GM18867 (cell line): ENCODE results near the gene CYP3A5.
"Not testable (repeated sequence)": the region's sequence is repeated elsewhere in the genome, so short reads cannot be mapped to it uniquely, and the experiment has no call there.

ENCODE experiments used
- ATAC-seq: cut with Tn5 transposase; IDR thresholded peaks from one replicate; pipeline ENCODE4 v1.9.1; 2021; ENCODE audit warnings: mild to moderate bottlenecking, moderate library complexity; ENCODE audit not compliant: unreplicated experiment

CYP3A5 gene

DNA sequence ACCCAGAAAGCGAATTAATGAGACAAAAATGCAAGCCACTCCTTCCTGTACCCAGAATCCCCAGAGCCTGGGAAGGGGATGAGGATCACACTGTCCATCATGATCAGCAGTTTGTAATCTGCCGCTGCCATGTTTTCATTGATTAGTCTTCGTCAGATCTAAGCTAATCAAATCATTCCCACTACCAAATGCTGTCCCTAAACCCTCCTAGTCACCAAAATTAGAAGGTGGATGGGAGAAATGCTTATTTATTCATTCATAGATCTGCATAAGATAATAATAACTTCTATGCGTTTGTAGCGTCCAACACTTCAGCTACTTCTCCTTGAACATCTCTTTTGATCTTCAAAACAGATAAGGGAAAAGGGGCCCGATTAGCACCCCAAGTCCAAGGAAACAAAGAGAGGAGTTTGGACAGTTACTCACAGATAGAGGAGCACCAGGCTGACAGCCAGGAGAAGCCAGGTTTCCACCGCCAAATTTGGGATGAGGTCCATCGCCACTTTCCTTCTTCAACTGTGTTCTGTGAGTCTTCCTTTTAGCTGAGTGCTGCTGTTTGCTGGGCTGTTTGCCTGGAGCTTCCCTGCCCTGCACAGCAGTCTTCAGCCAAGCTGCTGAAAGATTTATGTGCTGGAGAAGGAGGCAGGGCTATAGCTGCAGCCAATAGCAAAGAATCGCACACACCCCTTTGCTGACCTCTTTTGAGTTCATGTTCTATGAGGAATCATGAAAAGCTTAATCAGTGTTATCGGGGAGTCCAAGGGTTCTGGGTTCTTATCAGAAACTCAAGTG is at the start of gene CYP3A5:
CYP3A5 (minus strand) TSS at position 597 of the 792 bp plus-strand sequence; CDS start at position 497, 100 bp downstream.
- no peak for ATAC-seq

DNA sequence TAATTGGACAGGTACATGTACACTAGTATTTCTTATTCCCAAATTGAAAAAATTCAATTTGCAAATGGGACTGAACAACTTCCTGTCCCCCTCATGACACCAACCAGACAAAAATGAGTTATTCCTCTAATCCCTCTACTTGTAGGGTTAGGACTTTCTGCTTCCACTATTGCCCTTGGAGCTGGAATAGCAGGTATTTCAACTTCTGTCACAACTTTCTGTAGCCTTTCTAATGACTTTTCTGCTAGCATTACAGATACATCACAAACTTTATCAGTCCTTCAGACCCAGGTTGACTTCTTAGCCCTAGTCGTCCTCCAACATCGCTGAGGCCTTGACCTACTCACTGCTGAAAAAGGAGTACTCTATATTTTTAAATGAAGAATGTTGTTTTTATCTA is 48.8 kb upstream of the CYP3A5 start:
- no peak for ATAC-seq

- not testable (repeated sequence) for ATAC-seq
Observed at GRCh38 chr7:99723201-99723600, 43.4 kb upstream of the CYP3A5 start.

DNA sequence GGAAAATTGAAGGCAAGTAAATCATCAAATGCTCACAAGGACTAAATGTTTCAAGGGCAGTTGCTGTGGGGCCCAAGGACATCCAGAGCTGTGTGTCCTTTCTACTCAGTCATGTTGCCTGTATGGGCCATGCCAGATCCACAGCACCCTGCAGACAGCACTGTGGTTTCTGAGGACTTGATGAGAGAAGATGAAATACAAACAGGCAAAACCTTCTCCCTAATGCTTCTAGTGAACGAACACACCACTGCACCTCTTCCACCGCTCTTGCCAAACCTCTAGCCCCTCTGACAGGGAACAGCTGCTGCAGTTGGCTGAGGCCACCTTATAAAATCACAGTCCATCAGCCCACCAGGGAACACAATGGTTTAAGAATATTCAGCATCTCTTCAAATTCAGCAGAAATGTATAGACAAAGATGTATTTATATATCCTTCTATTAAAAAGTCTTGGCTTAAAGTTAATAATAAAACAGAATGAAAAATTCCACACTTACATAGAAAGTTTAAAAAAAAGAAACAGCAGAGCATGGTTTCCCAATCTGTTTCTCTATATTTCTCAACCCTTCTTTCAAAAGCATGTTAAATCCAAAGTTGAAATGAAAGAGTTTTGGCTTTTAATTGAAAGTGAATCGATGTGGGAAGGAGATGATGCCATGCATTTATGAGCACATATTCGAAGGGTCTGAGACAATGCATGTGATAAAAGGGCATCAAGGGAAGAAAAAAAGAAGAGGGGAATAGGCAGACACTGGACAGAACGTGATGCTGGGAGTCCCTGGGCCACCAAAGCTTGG is 41.2 kb upstream of the CYP3A5 start:
- no peak for ATAC-seq

DNA sequence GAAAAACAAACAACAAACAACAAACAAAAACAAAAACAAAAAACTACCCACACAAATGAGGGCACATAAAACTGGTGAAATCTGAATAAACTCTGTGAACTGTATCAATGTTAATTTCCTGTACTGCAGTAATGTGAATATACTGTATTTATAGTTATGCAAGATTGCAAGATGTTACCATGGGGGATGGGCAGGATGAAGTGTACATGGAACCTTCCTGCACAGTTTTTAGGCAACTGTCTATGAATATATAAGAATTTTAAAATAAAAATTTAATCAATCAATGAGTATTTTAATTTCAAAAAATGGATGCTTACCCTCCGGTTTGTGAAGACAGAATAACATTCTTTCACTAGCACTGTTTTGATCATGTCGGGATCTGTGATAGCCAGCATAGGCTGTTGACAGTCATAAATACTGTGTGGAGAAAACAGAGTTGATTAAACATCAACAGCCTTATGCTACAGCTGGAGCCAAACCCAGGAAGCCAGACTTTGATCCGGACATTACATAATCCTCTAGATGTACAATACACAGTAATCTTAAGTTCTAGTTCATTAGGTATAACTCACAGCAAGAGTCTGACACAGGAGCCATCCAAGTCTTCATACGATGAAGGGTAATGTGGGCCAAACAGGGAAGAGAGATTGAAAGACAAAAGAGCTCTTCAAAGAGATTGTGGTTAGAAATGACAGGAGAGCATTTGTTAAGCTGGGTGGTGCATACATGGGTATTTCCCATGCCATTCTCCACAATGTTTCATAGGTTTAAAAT is 40.4 kb upstream of the CYP3A5 start:
- no peak for ATAC-seq

DNA sequence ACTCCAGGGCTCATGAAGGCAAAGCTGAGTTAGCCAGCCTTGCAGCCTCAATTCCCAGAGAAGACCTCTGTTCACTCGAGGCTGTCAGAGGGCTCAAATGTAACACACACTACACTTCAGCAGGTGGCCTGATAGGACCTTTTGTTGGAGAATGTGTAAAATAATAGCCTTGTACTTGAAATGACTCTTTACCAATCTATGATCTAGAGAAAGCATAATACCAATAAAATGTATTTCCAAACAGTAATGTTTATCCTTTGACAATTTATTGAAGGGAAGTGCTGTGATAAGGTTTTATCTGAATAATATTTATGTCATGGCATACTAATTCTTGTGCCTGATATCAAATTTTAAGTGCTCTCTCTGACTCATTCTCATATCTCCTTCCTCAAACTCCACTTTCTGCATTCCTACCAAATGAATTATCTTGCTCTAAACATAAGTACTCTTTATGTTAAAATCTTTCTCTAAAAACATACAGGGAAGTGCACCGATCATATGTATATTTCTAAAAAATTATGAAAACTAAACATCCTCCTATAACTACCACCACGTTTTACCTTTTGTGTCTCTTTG is 34.3 kb upstream of the CYP3A5 start:
- no peak for ATAC-seq

GRCh38 chr7:99709838-99710578 is 30.2 kb upstream of the CYP3A5 start:
- ATAC-seq, result no peak

DNA sequence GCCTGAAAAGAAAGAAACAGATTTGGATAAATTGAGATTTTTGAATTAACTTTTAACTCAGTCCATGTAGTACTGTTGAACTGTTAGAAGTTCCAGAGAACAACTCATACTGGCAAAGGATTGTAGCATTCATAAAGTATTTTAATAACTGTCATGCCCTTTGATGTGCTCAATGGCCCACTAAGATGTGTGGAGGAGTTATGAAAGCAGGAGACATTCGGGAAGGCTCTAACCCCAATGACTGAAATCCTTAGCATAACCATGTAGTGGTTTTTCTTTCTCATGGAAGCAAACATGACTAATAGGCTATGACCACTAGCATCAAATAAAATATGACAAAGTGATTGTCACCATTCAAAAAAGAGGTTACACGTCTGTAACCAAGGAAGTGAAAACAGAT is 29.5 kb upstream of the CYP3A5 start:
- ATAC-seq, result no peak

GRCh38 chr7:99707096-99707495 is 27.3 kb upstream of the CYP3A5 start:
- no peak for ATAC-seq

GRCh38 chr7:99699946-99700345 is 20.1 kb upstream of the CYP3A5 start:
- no peak for ATAC-seq

GRCh38 chr7:99698867-99699730 is 19.3 kb upstream of the CYP3A5 start:
- not testable (repeated sequence) for ATAC-seq

GRCh38 chr7:99694912-99695304 is 15.1 kb upstream of the CYP3A5 start:
- ATAC-seq, result no peak

- ATAC-seq, result no peak
Observed at GRCh38 chr7:99694201-99694911, 14.6 kb upstream of the CYP3A5 start.

DNA sequence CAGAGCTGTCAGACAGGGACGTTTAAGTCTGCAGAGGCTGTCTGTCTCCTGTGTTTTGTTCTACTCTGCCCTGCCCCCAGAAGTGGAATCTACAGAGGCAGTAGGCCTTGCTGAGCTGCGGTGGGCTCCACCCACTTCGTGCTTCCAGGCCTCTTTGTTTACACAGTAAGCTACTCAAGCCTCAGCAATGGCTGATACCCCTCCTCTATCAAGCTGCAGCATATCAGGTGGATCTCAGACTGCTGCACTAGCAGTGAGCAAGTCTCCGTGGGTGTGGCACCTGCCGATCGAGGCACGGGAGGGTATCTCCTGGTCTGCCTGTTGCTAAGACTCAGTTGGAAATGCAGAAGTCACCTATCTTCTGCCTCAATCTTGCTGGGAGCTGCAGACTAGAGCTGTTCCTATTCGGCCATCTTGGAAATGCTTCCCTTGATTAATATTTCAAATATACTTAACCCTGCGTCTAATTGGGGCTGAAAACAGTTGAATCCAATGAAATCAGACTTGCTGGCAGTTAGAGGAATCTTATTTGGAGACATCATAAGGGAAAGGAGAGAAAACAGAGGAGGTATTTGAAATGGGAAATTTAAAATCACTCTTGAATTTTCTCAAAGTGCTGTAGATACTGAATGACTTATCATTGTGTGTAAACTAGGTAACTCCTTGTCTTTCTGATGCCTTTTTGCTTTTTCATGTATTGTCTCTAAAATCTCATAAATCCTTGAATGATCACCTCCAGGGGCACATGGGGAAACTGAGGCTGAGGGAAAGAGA is 13.8 kb upstream of the CYP3A5 start:
- ATAC-seq, result no peak

- ATAC-seq, result no peak
Observed at GRCh38 chr7:99693100-99693426, 13.3 kb upstream of the CYP3A5 start.

DNA sequence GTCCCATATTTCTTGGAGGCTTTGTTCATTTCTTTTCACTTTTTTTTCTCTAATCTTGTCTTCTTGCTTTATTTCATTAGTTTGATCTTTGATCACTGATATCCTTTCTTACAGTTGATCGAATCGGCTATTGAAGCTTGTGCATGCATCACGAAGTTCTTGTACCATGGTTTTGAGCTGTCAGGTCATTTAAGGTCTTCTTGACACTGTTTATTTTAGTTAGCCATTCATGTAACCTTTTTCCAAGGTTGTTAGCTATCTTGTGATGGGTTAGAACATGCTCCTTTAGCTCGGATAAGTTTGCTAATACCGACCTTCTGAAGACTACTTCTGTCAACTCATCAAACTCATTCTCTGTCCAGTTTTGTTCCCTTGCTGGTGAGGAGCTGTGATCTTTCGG is 12.8 kb upstream of the CYP3A5 start:
- not testable (repeated sequence) for ATAC-seq

DNA sequence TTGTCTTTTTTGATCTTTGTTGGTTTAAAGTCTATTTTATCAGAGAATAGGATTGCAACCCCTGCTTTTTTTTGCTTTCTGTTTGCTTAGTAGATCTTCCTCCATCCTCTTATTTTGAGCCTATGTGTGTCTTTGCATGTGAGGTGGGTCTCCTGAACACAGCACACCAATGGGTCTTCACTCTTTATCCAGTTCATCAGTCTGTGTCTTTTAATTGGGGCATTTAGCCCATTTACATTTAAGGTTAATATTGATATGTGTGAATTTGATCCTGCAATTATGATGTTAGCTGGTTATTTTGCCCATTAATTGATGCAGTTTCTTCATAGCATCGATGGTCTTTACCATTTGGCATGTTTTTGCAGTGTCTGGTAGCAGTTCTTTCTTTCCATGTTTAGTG is 11.9 kb upstream of the CYP3A5 start:
- not testable (repeated sequence) for ATAC-seq

- ATAC-seq, result not testable (repeated sequence)
Observed at GRCh38 chr7:99690918-99691317, 11.1 kb upstream of the CYP3A5 start.
